HG03039 (cell line): ENCODE data around the gene RALGAPA2.

Source experiments
- ATAC-seq: cut with Tn5 transposase; IDR thresholded peaks from one replicate; pipeline ENCODE4 v1.9.1; 2021; ENCODE audit warnings: mild to moderate bottlenecking, moderate library complexity; ENCODE audit not compliant: unreplicated experiment

Gene RALGAPA2

DNA sequence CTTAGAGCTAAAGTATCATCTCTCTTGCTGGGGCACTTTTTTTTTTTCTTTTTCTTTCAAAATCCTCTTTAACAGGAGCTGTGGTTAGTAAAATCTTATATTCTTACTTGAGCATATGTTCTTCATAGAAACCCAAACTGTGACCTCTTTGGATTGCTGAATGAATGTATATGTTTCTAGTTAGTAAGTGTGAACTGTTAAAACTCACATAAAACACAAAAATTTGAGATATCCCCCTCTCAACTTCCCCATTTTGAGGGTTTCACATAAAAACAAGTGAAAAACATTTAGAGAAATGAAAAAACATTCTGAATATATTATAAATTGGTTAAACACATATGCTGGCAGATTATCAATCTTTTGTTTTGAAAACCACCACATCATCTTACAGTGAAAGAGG, 266.4 kb downstream of the RALGAPA2 start:
- no peak for ATAC-seq

DNA sequence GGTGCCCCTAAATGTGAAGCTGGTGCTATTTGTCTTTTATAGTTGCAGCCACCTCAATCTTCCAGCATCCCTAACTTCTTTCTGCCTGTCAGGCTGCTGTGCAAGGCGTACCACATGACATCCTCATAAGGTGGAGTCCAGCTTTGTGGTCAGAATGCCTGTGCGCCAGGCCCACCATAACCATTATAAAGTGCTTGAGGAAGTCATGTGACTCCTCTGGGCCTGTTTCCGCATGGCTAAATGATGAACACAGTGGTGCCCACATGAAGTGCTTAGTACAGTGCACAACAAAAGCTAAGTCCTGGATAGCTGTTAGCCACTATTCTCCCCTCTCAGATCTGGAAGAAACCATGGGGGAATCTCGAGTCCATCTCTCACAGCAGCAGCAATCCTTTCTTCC, 268.9 kb downstream of the RALGAPA2 start:
- ATAC-seq = no peak

DNA sequence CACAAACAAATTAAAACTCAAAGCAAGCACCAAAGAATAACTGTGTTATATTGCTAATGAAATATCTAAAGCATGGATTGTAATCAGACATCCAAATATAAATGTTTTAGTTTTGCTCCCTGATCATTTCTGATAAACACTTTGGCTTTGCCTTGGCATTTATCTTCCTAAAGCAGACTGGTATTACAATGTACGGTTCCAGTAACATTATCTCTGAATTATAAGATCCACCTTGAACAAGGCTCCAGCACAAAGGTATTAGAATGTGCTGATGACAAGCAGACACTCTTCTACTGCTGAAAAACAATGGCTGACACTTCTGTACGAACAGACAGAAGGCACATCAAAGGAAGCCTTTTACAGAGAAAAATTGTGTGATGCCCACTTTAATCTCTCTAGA, 270.0 kb downstream of the RALGAPA2 start:
- no peak for ATAC-seq

DNA sequence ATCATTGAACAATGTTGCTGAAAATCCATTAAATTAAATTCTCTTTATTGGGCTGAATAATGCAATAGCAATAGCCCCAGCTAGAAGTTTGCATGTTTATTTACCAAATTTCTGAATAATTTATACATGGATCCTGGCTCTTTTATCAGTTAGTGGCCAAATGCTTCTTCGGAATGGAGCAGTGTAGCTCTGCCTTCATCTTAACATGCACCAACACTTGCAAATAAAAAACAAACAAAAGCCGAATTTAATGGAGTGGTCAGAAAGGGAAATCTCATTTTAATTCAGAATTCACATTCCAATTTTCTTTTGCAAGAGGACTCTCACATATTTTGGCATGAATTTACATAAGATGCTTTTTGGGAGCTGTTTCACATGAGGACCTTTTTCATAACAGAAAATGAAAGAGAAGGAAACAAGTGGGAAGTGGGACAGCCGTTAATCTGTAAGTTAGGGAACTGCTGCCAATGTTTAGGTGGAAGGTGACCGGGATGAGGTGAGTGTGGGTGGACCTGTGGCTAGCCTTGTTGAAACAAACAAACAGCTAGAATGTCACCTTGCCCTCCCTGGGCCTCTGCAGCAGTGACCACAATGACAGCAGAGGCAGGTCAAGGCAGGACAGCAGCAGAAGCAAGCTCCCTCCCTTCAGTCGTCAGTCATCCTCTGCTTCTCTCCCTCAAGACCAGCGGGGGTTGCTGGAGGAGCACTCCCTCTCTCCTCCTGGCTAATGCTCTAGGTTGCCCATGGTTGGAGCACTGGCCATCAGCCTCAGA, 271.4 kb downstream of the RALGAPA2 start:
- no peak for ATAC-seq

DNA sequence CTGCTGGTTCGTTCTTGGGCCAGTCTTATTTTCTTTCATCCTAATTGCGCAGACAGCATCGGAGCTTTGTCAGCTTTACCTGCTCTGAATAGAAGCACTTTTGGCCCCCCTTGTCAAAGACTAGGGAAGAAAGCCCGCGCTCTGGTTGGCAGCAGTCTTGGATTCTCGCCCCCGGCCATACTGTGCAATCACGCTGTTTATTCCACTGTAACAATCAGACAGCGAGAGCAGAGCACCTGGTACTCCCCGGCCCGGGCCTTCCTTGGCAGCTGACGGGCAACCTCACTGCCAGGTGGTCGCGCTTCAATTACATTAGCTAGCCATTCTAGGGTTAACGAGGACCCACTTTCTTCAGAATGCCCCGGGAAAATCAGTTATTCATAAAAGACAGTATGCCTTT, 272.0 kb downstream of the RALGAPA2 start:
- ATAC-seq = no peak

DNA sequence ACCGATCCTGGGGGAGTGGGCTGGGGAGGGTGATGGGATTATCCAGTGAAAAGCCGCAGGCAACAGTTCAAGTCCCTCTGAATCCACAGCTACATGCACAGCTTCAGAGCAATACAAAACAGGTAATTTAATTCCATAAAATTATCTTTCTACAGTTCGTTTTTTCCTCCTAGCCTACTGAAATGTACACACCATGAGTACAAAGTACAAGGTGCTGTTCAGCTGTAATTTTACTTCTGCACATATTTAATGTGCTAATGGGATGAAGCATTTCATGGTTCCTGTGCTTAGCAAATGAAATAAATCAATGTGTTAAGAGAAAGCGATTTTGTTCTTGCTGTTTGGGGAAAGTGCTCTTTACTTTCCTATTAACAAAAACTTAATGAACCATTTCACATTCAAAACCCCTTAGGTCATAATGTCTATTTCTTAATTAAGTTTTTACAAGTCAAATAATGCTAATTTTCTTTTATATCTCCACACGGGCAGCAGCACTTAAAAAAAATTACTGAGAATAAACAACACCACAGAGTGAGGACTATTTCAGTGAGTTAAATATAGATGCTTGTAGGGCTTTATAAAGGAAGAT, 272.7 kb downstream of the RALGAPA2 start:
- no peak for ATAC-seq

DNA sequence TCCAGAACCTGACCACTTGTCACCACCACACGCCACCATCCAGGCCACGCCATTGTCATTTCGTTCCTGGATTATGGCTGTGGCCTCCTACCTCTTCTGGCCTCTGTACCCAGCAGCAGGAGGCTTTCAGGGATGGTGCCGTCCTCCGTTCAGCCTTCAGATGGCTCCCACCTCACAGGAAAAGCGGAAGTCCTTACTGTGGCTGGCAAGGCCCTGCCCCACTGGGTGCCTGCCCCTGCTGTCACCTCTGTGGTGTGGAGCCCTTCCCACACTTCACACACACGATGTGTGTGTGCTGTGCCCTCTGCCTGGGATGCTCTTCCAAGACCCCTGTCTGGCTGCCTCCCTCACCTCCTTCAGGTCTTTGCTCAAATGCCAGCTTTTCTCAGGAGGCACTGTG, 275.1 kb downstream of the RALGAPA2 start:
- ATAC-seq = no peak

DNA sequence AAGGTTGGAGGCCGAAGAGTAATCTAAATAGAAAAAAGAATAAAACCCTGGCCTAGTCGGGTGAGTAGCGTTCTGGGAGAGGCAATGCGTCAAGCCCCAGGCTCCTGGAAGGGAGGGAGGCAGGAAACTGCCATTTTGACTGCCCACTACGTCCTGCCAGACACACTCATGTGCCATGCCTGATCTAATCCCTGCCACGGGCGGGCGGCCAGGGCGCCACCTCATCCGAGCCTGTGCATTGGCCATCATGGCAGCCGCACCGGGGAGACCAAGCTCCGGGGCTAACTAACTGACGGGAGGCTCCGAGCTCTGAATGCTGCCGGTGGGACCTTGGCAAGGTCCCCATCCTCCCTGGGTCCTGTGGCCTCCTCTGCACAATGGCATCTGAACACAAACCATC, 275.8 kb downstream of the RALGAPA2 start:
- ATAC-seq = no peak

DNA sequence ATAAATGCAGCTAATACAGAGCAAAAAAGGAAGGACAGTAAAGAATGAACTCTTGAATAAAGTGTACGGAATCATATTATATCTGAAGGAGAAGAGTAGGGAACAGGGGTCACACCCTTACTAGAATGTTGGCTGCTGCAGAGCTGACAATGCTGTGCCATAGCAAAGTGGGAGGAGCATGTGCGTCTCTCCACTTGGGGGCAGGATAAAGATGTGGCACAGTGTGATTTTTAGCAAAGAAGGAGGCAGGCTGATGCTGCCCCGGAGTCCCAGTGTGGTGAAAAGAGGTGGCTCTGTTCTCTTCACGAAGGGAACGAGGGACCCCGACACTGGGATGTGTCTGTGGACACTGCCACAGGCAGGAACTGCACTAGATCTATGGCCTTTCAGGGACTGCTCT, 277.0 kb downstream of the RALGAPA2 start:
- ATAC-seq = no peak

DNA sequence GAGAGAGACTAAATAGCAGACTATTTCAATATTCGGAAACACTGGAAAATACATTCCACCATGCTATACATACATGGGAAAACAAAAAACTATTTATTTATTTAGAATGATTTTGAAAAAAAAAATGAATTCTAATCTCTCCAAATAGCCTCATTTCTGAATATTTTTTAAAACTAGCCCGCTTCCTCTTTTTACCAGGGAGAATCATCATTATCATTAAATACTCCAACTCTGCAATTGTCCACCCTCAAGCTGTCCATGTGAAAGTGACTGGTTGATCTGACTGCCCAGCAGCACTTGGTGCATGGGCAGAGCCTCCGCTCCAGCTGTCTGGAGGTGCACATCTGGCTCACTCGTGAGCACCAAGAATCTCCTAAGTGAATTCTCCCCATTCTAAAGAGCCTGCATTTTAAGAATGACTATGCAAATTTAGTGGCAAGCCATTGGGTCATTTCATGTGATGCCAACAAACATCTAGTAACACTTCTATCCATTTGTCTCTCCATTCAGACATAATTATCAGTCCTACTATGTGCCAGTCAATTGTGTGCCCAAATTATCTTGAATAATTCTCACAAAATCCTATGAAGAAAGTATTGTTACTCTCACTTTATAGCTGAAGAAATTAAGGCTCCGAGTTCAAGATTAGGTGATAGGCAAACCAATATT, 279.7 kb downstream of the RALGAPA2 start:
- no peak for ATAC-seq

DNA sequence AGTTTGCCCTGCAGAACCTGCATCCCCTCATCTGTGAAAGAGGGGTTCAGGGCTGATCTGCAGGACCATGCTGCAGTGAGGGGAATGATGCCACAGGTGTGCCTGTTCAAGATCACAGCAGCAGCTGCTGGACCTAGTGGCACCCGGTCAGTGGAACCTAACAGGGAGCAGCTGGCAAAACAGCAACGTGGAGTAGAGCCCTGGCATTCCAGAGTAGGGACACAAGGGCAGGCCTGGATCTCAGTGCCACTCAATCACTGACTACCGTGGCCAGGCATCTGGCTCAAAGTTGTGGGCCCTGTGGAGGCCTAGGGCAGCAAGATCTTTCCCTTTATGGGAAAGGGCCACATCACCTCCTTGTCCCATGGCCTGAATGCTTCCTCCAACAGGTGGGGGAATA, 282.4 kb downstream of the RALGAPA2 start:
- ATAC-seq = no peak

DNA sequence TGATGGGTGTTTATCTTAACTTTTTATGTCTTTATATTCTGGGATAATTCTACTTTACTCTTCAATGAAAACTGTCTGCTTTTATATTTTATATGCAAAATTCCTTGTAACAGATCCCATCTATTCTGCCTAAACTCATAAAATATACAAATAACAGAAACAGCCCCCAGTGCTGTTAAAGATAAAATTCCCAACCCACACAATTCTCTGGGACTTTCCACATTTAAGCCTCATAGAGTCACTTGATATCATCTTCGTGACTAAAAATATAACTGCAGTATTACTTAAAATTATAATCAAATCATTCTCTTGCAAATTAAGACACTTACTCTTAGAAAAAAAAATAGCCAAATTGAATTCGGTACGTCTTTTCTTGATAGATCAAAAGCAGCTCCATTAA, 284.4 kb downstream of the RALGAPA2 start:
- ATAC-seq = no peak

DNA sequence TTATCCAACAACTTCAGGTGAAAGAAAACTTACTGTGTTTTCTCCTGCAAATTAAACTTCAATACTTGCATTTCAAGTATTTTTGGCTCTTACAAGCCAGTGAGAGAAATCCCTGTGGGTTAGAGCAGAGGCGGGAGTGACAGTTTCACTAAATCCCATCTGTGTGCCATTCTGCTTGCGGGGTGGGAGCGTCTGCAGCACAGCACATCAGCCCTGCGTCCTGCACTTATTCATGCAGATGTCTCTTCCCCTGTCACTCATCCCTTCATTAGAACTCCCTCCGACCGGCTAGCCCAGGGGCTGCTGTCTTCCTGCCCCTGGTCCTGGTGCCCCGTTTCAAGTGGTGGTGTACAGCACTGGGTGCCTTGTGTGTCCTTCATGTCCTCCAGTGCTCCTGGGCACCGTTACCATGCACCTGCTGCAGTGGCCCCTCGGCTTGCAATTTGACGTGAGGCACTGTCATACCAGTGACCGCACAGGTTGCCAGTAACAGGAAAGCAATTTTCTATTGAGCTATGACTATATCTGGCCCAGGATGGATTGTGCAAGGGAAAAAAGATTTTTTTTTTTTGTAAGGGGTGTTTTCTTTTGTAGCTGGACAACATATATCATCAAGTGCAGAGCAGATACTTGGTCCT, 285.1 kb downstream of the RALGAPA2 start:
- no peak for ATAC-seq

DNA sequence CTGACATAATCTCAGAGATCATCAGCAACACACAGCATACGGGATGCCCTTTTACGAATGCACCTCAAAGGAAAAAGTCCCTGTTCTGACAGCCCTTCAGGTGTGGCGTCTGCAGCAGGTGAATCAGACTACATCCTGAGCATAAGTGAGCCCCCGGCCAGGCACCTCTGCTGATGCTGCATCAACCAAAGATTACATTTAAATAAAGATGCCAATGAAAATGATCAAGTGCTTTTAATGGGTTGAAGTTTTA, 285.9 kb downstream of the RALGAPA2 start:
- ATAC-seq = no peak

DNA sequence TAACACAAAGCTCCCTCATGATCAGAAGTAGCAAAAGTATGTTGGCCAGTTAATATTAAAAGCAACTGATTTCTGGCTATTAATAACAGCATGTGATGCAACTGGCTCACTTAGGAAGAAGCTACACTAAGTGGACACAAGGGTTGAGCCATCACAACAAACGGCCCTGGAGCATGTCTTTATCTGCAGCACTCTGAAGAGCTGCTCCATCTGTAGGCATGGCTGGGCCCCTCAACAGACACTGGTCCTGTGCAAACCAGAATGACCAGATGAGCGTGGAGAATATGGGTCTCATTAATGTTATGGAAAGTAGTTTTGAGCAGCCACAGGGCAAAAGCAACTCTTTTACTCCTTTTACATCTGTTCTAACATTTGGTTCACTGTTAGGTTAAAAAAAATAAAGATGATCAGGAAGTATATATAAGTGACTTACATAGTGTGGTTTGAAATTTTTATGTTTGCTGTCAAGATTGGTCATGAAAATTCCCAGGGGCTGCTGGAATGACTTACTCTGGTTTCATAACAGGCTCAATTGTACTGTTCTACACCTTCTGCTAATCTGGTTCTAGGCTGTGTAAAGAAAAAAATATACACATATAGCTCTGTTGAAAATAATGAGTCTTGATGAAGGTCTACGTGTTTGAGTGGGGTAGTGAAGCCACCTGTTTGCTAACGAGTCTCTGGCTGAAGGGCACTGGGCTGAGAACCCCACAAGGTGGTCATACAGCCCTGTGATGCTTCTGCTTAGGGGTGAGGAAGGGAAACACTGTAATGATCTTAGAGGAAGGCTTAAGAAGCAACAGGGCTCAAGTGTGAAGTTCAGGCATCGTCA, 286.4 kb downstream of the RALGAPA2 start:
- no peak for ATAC-seq

DNA sequence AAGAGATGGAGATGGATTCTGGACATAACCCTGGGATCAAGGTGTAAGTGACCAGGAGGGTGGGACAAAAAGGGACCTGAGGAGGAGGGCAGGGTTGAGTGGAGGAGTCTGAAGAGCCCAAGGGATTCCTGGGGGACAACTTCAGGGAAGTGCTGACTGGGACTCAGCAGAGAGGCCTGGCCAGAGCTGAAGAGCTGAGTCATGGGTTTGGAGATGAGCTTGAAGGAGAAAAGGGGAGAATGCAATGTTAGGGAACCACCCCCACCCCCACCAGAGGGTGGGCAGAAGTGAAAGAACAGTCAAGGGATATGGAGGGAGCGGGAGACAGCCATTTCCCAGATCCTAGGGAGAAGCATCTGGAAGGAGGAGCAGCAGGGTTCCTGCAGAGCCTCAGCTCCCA, 289.3 kb downstream of the RALGAPA2 start:
- ATAC-seq = no peak

DNA sequence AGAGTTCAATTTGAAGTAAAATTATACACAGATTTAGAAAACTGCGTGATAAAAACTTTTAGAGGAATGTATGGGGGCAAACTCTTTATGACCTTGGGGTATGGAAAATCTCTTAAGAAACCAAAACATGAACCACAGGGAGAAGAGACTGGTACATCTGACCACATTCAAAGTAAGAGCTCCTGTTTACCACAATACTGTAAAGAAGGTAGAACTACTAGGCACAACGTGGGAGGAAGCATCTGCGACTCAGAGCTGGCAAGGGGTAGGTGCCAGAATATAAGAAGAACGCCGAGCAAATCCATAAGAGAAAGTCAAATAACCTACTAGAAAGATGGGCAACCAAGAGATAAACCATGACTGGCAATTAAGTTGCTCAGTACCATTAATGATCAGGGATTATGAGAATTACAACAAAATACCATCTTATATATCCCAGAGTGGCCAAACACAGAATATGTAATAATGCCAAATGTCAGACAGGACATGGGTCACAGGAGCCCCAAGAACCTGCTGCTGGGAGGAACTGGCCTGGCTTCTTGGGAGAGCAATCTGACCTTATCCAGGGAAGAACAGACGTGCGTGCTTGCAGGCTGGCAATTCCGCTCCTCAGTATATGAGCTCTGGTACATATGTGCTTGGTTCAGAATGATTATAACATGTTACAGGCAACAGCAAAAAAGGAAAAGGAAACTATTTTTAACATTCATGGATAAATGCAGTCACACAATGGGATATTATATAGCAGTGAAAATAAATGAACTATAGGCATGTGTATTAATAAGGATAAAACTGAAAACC, 294.4 kb downstream of the RALGAPA2 start:
- no peak for ATAC-seq

DNA sequence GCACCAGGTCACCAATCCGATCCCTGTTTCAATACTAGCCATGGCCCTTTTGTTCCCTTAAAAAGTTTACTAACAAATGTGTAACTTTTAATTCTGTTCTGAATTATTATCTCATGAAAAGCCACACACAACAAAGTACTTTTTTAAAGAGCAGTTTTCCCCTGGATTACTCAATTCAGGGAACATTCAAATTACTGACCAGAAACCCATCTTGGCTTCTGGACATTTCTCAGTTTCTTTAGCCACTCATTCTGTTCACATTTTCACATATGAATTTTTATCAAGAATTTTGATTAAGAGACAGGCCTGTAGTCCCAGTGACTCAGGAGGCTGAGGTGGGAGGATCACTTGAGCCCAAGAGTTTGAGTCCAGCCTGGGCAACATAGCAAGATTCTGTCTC, 297.1 kb downstream of the RALGAPA2 start:
- ATAC-seq = no peak

DNA sequence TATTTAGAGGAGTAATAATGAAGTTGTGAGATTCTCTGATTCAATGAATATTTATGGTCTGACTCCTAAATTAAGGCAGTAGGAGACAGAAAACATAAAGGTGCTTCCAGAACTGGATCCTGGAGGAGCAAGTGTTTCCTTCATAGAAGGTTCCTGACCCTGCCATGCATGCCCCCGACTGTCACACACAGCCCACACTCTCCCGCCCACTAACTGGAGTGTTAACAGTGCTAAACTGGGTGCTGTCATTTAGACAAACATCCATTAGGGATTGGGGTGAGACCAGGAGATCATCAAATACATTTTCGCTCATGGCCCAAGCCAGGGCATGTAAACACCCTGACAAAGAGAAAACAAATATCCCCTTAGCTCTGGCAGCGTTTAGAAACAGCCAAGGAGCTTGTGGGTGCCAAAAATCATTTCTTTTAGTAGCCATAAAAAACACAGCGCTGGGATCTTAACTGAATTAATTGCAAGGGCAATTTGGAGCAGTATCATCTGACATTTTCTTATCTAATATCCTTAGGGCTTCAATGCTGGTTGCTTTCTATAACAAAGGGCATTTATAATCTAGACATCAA, 297.7 kb downstream of the RALGAPA2 start:
- no peak for ATAC-seq

DNA sequence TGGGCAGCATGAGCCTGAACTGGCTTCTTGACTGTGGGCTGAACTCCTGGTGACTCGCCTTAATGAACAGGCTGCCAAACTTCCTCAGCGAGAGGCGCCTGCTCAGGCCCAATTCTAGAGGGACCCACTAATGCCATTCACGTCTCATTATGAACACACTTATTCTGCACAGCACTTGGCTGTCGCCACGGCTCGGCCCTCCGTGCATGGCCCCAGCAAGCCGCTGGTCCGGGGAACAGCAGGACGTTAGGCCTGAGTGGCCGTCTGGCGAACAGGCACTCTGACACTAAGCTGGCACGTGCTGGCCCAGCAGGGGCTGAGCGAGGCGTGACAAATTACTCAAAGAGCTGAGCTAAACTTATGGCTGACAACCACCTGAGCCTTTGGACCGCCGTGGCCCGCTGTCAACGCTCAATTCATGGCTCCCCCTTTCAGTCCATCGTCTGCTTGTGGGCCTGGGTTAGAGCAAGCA, 298.6 kb downstream of the RALGAPA2 start:
- ATAC-seq = no peak
